Astrocyte (in vitro differentiated cells and primary cell): ENCODE results near the gene ENTPD5. TPM values are rescaled to one million over a fixed set of nuclear protein-coding genes. Genes with fewer than 3 reads are reported as not detected.
"Not testable (repeated sequence)": the region's sequence is repeated elsewhere in the genome, so short reads cannot be mapped to it uniquely, and the experiment has no call there.

Source experiments
- DNase-seq: peaks from one replicate; pipeline ENCODE4 v3.0.0-alpha.2; 2010; ENCODE audit warnings: low read depth
- FAIRE-seq: peaks from 2 replicates; lab custom pipeline; 2011; peaks lifted over from hg19 to GRCh38; lab: Jason Lieb, UNC
- H2AFZ ChIP-seq: 2 replicates; pipeline ENCODE4 v1.6.0; 2012; ENCODE audit warnings: low read depth, low read length, inconsistent platforms
- H3K27ac ChIP-seq: 2 replicates; pipeline ENCODE4 v1.5.1; 2011; ENCODE audit warnings: low read depth, low read length, inconsistent platforms
- H3K27me3 ChIP-seq: 2 replicates; pipeline ENCODE4 v1.6.0; 2011; ENCODE audit warnings: low read length, inconsistent platforms; ENCODE audit not compliant: insufficient read depth
- H3K36me3 ChIP-seq: 2 replicates; pipeline ENCODE4 v1.5.1; 2011; ENCODE audit warnings: low read length, inconsistent platforms; ENCODE audit not compliant: insufficient read depth
- H3K4me1 ChIP-seq: 2 replicates; pipeline ENCODE4 v1.5.1; 2011; ENCODE audit warnings: low read length, inconsistent platforms; ENCODE audit not compliant: insufficient read depth
- H3K4me2 ChIP-seq: 2 replicates; pipeline ENCODE4 v1.6.0; 2012; ENCODE audit warnings: low read length, inconsistent platforms
- H3K4me3 ChIP-seq: 2 replicates; pipeline ENCODE4 v1.5.1; 2011; ENCODE audit warnings: low read depth, mild to moderate bottlenecking, low read length, inconsistent platforms; ENCODE audit not compliant: insufficient read depth
- H3K79me2 ChIP-seq: 2 replicates; pipeline ENCODE4 v1.6.0; 2012; ENCODE audit warnings: mild to moderate bottlenecking, low read length, inconsistent platforms; ENCODE audit not compliant: insufficient read depth
- H3K9ac ChIP-seq: 2 replicates; pipeline ENCODE4 v1.6.0; 2012; ENCODE audit warnings: mild to moderate bottlenecking, low read length, inconsistent platforms
- H3K9me3 ChIP-seq: 2 replicates; pipeline ENCODE4 v1.5.1; 2012; ENCODE audit warnings: low read depth, mild to moderate bottlenecking, low read length, inconsistent platforms; ENCODE audit not compliant: insufficient read depth
- H4K20me1 ChIP-seq: 2 replicates; pipeline ENCODE4 v1.6.0; 2012; ENCODE audit warnings: low read length, inconsistent platforms; ENCODE audit not compliant: insufficient read depth
- H3K27ac Mint-ChIP-seq: one replicate; pipeline ENCODE4 v1.8.0; 2021; ENCODE audit warnings: mild to moderate bottlenecking, mixed read lengths; ENCODE audit not compliant: unreplicated experiment
- H3K27me3 Mint-ChIP-seq: one replicate; pipeline ENCODE4 v1.8.0; 2021; ENCODE audit warnings: low read depth, mixed read lengths; ENCODE audit not compliant: unreplicated experiment
- H3K36me3 Mint-ChIP-seq: one replicate; pipeline ENCODE4 v1.8.0; 2021; ENCODE audit warnings: low read depth, mixed read lengths; ENCODE audit not compliant: unreplicated experiment
- H3K4me1 Mint-ChIP-seq: one replicate; pipeline ENCODE4 v1.8.0; 2021; ENCODE audit warnings: low read depth, mixed read lengths; ENCODE audit not compliant: unreplicated experiment
- H3K4me3 Mint-ChIP-seq: one replicate; pipeline ENCODE4 v1.8.0; 2021; ENCODE audit warnings: mild to moderate bottlenecking, moderate library complexity, mixed read lengths; ENCODE audit not compliant: unreplicated experiment
- H3K9me3 Mint-ChIP-seq: one replicate; pipeline ENCODE4 v1.8.0; 2021; ENCODE audit warnings: mild to moderate bottlenecking, mixed read lengths; ENCODE audit not compliant: unreplicated experiment
- CTCF ChIP-seq: IDR thresholded peaks from 2 replicates; pipeline ENCODE4 v1.5.1; 2011; ENCODE audit warnings: low read depth, mild to moderate bottlenecking, inconsistent platforms, low read length, moderate library complexity; ENCODE audit not compliant: insufficient read depth
- EZH2 ChIP-seq: IDR thresholded peaks from 2 replicates; pipeline ENCODE4 v1.6.1; 2012; ENCODE audit warnings: mild to moderate bottlenecking, low read length, inconsistent platforms; ENCODE audit not compliant: insufficient read depth
- total RNA-seq: library from RNA; stranded (reverse); gene quantifications from 2 replicates; pipeline ENCODE4 v1.2.1, GENCODE V29; 2021

ENTPD5 gene
- total RNA-seq, 1 donor from 2014 or later: 9.5 TPM

- DNase-seq (no peak), FAIRE-seq (no peak)
- no peak overlapping the region for H3K27ac Mint-ChIP-seq
- Histone ChIP-seq H3K9me3 (no peaks in the 10 kb centered on the region), H3K79me2 (no peaks in the 10 kb centered on the region), H3K4me3 (no peak overlapping the region), H3K27ac (no peak overlapping the region), H3K36me3 (peaks cover 11% of the 10 kb centered on the region), H3K4me1 (no peaks in the 10 kb centered on the region), H3K27me3 (no peaks in the 10 kb centered on the region), H3K9ac (no peak overlapping the region), H3K4me2 (no peak overlapping the region), H2AFZ (no peak overlapping the region), H4K20me1 (no peaks in the 10 kb centered on the region)
- no peaks in the 10 kb centered on the region for H3K27me3 Mint-ChIP-seq
- no peaks in the 10 kb centered on the region for H3K9me3 Mint-ChIP-seq
- TF ChIP-seq CTCF (no peak), EZH2 (no peak)
- no peaks in the 10 kb centered on the region for H3K4me1 Mint-ChIP-seq
- H3K36me3 Mint-ChIP-seq: peaks cover 5% of the 10 kb centered on the region
- H3K4me3 Mint-ChIP-seq: no peak overlapping the region
Measured at GRCh38 chr14:73991092-73991491, 28.0 kb downstream of the ENTPD5 start.

GRCh38 chr14:73988656-73989055 is 30.4 kb downstream of the ENTPD5 start:
- not testable (repeated sequence) for H3K4me3 Mint-ChIP-seq, H3K27me3 ChIP-seq, H3K4me1 ChIP-seq, H3K9me3 ChIP-seq, H3K4me3 ChIP-seq, H3K27ac Mint-ChIP-seq, H3K4me1 Mint-ChIP-seq, H2AFZ ChIP-seq, H3K27me3 Mint-ChIP-seq, H3K9ac ChIP-seq, H3K9me3 Mint-ChIP-seq, H4K20me1 ChIP-seq, H3K27ac ChIP-seq, H3K79me2 ChIP-seq, H3K4me2 ChIP-seq, DNase-seq, FAIRE-seq
- H3K36me3 ChIP-seq: peaks cover 13% of the 10 kb centered on the region
- H3K36me3 Mint-ChIP-seq: peaks cover 11% of the 10 kb centered on the region

- TF ChIP-seq EZH2: no peak
- TF ChIP-seq CTCF: no peak
- FAIRE-seq: no peak
- no peaks in the 10 kb centered on the region for H3K9me3 ChIP-seq
- H3K9ac ChIP-seq: no peak overlapping the region
- no peaks in the 10 kb centered on the region for H3K79me2 ChIP-seq
- Mint-ChIP-seq H3K27ac (no peak overlapping the region), H3K4me3 (no peak overlapping the region), H3K27me3 (no peaks in the 10 kb centered on the region), H3K36me3 (peaks cover 11% of the 10 kb centered on the region), H3K9me3 (no peaks in the 10 kb centered on the region), H3K4me1 (no peaks in the 10 kb centered on the region)
- no peak overlapping the region for H3K4me3 ChIP-seq
- H4K20me1 ChIP-seq: no peaks in the 10 kb centered on the region
- no peak overlapping the region for H3K4me2 ChIP-seq
- peaks cover 13% of the 10 kb centered on the region for H3K36me3 ChIP-seq
- DNase-seq: no peak
- H3K4me1 ChIP-seq: no peaks in the 10 kb centered on the region
- H3K27ac ChIP-seq: no peak overlapping the region
- H3K27me3 ChIP-seq: no peaks in the 10 kb centered on the region
- H2AFZ ChIP-seq: no peak overlapping the region
Measured at GRCh38 chr14:73988065-73988464, 31.0 kb downstream of the ENTPD5 start.
